GM08714 (cell line): ENCODE data around the gene RMI1.
"Not testable (repeated sequence)": the region's sequence is repeated elsewhere in the genome, so short reads cannot be mapped to it uniquely, and the experiment has no call there.

ENCODE experiments used
- H3K4me3 ChIP-seq: fragments of 200-500 bp; sonication (Bioruptor generic); 2 replicates; pipeline ENCODE4 v1.5.1; 2014; ENCODE audit warnings: mild to moderate bottlenecking, low read length, inconsistent platforms
- ZNF274 ChIP-seq: IDR thresholded peaks from 2 replicates; pipeline ENCODE4 v1.6.1; 2012; ENCODE audit warnings: mild to moderate bottlenecking, low read depth, low read length

Gene RMI1

GRCh38 chr9:84007662-84008061 lies 27.1 kb downstream of the RMI1 start:
- H3K4me3 ChIP-seq: no peak overlapping the region
- TF ChIP-seq ZNF274: no peak

GRCh38 chr9:84024041-84024575 lies 43.5 kb downstream of the RMI1 start:
- H3K4me3 ChIP-seq: no peak overlapping the region
- TF ChIP-seq ZNF274: no peak

GRCh38 chr9:84027201-84027600 lies 46.6 kb downstream of the RMI1 start:
- H3K4me3 ChIP-seq: no peak overlapping the region
- no peak for TF ChIP-seq ZNF274

- no peak for TF ChIP-seq ZNF274
- H3K4me3 ChIP-seq: no peak overlapping the region
Measured at GRCh38 chr9:84031534-84031933, 50.9 kb downstream of the RMI1 start.

- not testable (repeated sequence) for H3K4me3 ChIP-seq
Measured at GRCh38 chr9:84041857-84042256, 61.3 kb downstream of the RMI1 start.

GRCh38 chr9:84045481-84046097 lies 65.0 kb downstream of the RMI1 start:
- no peak overlapping the region for H3K4me3 ChIP-seq
- TF ChIP-seq ZNF274: no peak
